Mucosa of descending colon (tissue), 3 donors: ENCODE results near the gene KCNK3. TPM values are rescaled to one million over a fixed set of nuclear protein-coding genes. Genes with fewer than 3 reads are reported as not detected.

Experiments
- ATAC-seq: fragments of 200-7000 bp; cut with Tn5 transposase; one replicate; pipeline ENCODE4 v1.9.1; 2020; ENCODE audit warnings: mild to moderate bottlenecking, moderate library complexity
- DNase-seq, 3 donors: peaks; one replicate each; pipeline ENCODE4 v3.0.0-alpha.2; 2020
- H3K36me3 ChIP-seq: fragments of 200-600 bp; one replicate; pipeline ENCODE4 v1.8.0; 2021; ENCODE audit warnings: low read depth, mild to moderate bottlenecking
- H3K4me1 ChIP-seq: fragments of 200-600 bp; one replicate; pipeline ENCODE4 v1.8.0; 2021; ENCODE audit warnings: low read depth, mild to moderate bottlenecking
- H3K4me3 ChIP-seq: fragments of 200-600 bp; one replicate; pipeline ENCODE4 v1.8.0; 2021; ENCODE audit warnings: mild to moderate bottlenecking
- H3K9me3 ChIP-seq: fragments of 200-600 bp; one replicate; pipeline ENCODE4 v1.8.0; 2021; ENCODE audit warnings: mild to moderate bottlenecking
- CTCF ChIP-seq: fragments of 200-600 bp; IDR thresholded peaks from one replicate; pipeline ENCODE4 v1.8.0; 2022; ENCODE audit warnings: antibody characterized with exemption, mild to moderate bottlenecking
- intact Hi-C, 2 donors: fragments of 100-400 bp; cut with DNase I in 1 of 2; cut with micrococcal nuclease in 1 of 2; formaldehyde crosslinking; loops; one replicate each; pipeline versions ENCODE4 v1.11.0 to v1.11.1; 2022; cut with DNase I, micrococcal nuclease
- total RNA-seq, 3 donors: library from RNA; stranded (reverse); fragmentation: NEBNext Ultra II Directional in 2 of 3; extraction: Animal tissue kit (Norgen Biotek cat#: 25700) in 2 of 3; gene quantifications; one replicate each; pipeline versions ENCODE4 v1.2.1 to v1.2.4, GENCODE V29; 2021 to 2023
- donor health status: DM: no; HTN: no; CAD: no; lungs with moderate emphysema.
- donor health status: DM: no; HTN: no; CAD: no.
- donor health status: DM: no; HTN: yes; CAD: no.

KCNK3 gene
- total RNA-seq, 3 donors from 2014 or later, result 0.64 to 11.0 (median 0.92) TPM

- no peaks in the 10 kb centered on the region for H3K4me1 ChIP-seq
- no peak overlapping the region for H3K4me3 ChIP-seq
- no peaks in the 10 kb centered on the region for H3K9me3 ChIP-seq
- TF ChIP-seq CTCF, result no peak
- no peak for DNase-seq
- intact Hi-C loops, result no loop called here
- no peaks in the 10 kb centered on the region for H3K36me3 ChIP-seq
- ATAC-seq, result no peak
Measured at GRCh38 chr2:26679867-26680266, 12.7 kb upstream of the KCNK3 start.

- ATAC-seq, result no peak
- no peaks in the 10 kb centered on the region for H3K36me3 ChIP-seq
- no peak overlapping the region for H3K4me3 ChIP-seq
- DNase-seq, result no peak
- no peaks in the 10 kb centered on the region for H3K4me1 ChIP-seq
- no peaks in the 10 kb centered on the region for H3K9me3 ChIP-seq
- TF ChIP-seq CTCF, result no peak
- intact Hi-C loops, result no loop called here
Measured at GRCh38 chr2:26681656-26682055, 10.9 kb upstream of the KCNK3 start.

GRCh38 chr2:26682155-26682554 lies 10.4 kb upstream of the KCNK3 start:
- ATAC-seq, result no peak
- Histone ChIP-seq H3K4me1 (no peaks in the 10 kb centered on the region), H3K9me3 (no peaks in the 10 kb centered on the region), H3K4me3 (no peak overlapping the region), H3K36me3 (no peaks in the 10 kb centered on the region)
- TF ChIP-seq CTCF, result no peak
- intact Hi-C loops, result no loop called here
- no peak for DNase-seq

GRCh38 chr2:26683583-26683982 lies 8.9 kb upstream of the KCNK3 start:
- Histone ChIP-seq H3K9me3 (no peaks in the 10 kb centered on the region), H3K4me3 (no peak overlapping the region), H3K36me3 (no peaks in the 10 kb centered on the region), H3K4me1 (no peaks in the 10 kb centered on the region)
- intact Hi-C loops, result no loop called here
- TF ChIP-seq CTCF, result no peak
- no peak for DNase-seq
- ATAC-seq, result no peak

GRCh38 chr2:26685341-26685740 lies 7.2 kb upstream of the KCNK3 start:
- H3K36me3 ChIP-seq, result no peaks in the 10 kb centered on the region
- DNase-seq (no peak), ATAC-seq (no peak)
- no peaks in the 10 kb centered on the region for H3K9me3 ChIP-seq
- H3K4me1 ChIP-seq, result no peaks in the 10 kb centered on the region
- no peak overlapping the region for H3K4me3 ChIP-seq
- intact Hi-C loops, result no loop called here
- no peak for TF ChIP-seq CTCF
